PC-9 (cell line): ENCODE data around the gene SMIM1. TPM values are rescaled to one million over a fixed set of nuclear protein-coding genes. Genes with fewer than 3 reads are reported as not detected.

Source experiments
- BruUV-seq: library from RNA; stranded (reverse); fragments of 400-500 nt; replicated peaks from 2 replicates; lab custom pipeline; 2021; lab: Mats Ljungman, UMichigan
- CTCF ChIA-PET: fragments of 300-600 bp; sonication (Branson Sonifier 250); formaldehyde crosslinking; loops from one replicate; lab custom pipeline; 2022; ENCODE audit warnings: antibody characterized with exemption; lab: Charles Lee
- POLR2A ChIA-PET: fragments of 300-600 bp; sonication (Branson Sonifier 250); formaldehyde crosslinking; loops from one replicate; lab custom pipeline; 2022; ENCODE audit warnings: antibody characterized with exemption; ENCODE audit not compliant: unreplicated experiment; lab: Charles Lee
- DNase-seq, 2 experiments: peaks; one replicate each; pipeline versions ENCODE4 v3.0.0 to v3.0.0-alpha.2; 2015 to 2022; ENCODE audit warnings: mixed read lengths in 1 of 2
- H2AFZ ChIP-seq: fragments of 200-600 bp; sonication (generic); 2 replicates; pipeline ENCODE4 v1.8.1; 2017; ENCODE audit warnings: antibody characterized with exemption
- H3F3A ChIP-seq: fragments of 200-600 bp; sonication (generic); 2 replicates; pipeline ENCODE4 v1.8.1; 2017; ENCODE audit warnings: antibody characterized with exemption, mild to moderate bottlenecking, low read depth; ENCODE audit not compliant: insufficient read depth
- H3K27ac ChIP-seq: fragments of 200-600 bp; sonication (generic); 2 replicates; pipeline ENCODE4 v1.6.1; 2016; ENCODE audit warnings: mixed run types
- H3K27me3 ChIP-seq: fragments of 200-600 bp; sonication (generic); 2 replicates; pipeline ENCODE4 v1.6.1; 2016; ENCODE audit warnings: low read depth, mixed run types; ENCODE audit not compliant: insufficient read depth
- H3K36me3 ChIP-seq: fragments of 200-600 bp; sonication (generic); 2 replicates; pipeline ENCODE4 v1.6.1; 2016; ENCODE audit warnings: low read depth, mixed run types
- H3K4me1 ChIP-seq: fragments of 200-600 bp; sonication (generic); replicated peaks from 2 replicates; pipeline ENCODE4 v1.6.1; 2016; ENCODE audit warnings: mixed run types; ENCODE audit not compliant: insufficient read depth
- H3K4me2 ChIP-seq: fragments of 200-600 bp; sonication (generic); 2 replicates; pipeline ENCODE4 v1.6.1; 2017; ENCODE audit warnings: mixed run types
- H3K4me3 ChIP-seq: fragments of 200-600 bp; sonication (generic); 2 replicates; pipeline ENCODE4 v1.6.1; 2016; ENCODE audit warnings: mixed run types
- H3K79me2 ChIP-seq: fragments of 200-600 bp; sonication (generic); 2 replicates; pipeline ENCODE4 v1.6.1; 2017; ENCODE audit warnings: low read depth, mixed run types
- H3K9me2 ChIP-seq: fragments of 200-600 bp; sonication (generic); 2 replicates; pipeline ENCODE4 v1.8.1; 2017; ENCODE audit warnings: mild to moderate bottlenecking; ENCODE audit not compliant: insufficient read depth
- H3K9me3 ChIP-seq: fragments of 200-600 bp; sonication (generic); 2 replicates; pipeline ENCODE4 v1.8.1; 2016; ENCODE audit warnings: low read depth; ENCODE audit not compliant: insufficient read depth
- H4K20me1 ChIP-seq: fragments of 200-600 bp; sonication (generic); 2 replicates; pipeline ENCODE4 v1.8.1; 2017; ENCODE audit not compliant: insufficient read depth
- EZH2 ChIP-seq: fragments of 200-600 bp; sonication (generic); IDR thresholded peaks from 2 replicates; pipeline ENCODE4 v1.8.0; 2017; ENCODE audit warnings: antibody characterized with exemption, low read depth
- intact Hi-C: fragments of 100-400 bp; cut with micrococcal nuclease; formaldehyde crosslinking; loops from one replicate; pipeline ENCODE4 v1.10.0; 2022; ENCODE audit not compliant: unreplicated experiment
- total RNA-seq: library from RNA; stranded (reverse); gene quantifications from 2 replicates; pipeline ENCODE4 v1.2.3, GENCODE V29; 2021
- TF ChIP-seq, protein P1 (sequence below): fragments of 200-600 bp; sonication (generic); conservative IDR thresholded peaks from 2 replicates; pipeline ENCODE4 v1.6.1; 2017; ENCODE audit warnings: mixed run types, antibody characterized with exemption, mild to moderate bottlenecking, moderate library complexity

Gene SMIM1
- total RNA-seq, 1 experiment from 2014 or later: 5.9 TPM

DNA sequence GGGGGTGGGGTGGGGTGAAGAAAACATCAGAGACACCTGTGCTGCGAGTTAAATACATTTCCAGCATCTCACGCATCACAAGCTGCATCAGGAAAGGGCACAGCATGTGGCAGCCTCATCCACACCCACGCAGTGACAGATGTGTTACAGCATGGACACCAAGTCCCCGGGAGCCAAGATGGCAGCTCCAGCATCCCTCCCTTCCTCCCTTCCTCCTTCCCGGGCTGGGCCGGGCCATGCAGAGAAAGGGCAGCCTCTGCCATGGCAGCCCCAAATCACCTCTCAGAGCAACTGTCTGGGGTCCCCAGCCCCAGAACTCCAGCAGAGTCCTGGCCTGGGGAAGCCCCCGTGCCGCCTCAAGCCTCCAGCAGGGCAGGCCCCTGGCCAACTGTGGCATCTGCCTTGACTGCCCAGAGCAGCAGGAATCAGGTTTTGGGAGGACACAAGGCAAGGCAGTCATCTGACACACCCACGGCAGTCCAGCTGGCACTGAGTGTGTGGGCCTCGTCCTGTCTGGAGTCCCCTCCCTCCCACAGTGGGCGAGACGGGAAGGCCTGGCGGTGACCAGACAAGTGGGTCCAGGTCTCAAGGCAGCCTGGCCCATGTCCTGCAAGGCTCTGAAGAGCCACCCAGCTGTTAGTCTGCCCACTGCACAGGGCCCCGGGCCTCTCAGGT is 6.2 kb downstream of the SMIM1 start:
- no peaks in the 10 kb centered on the region for H3K27me3 ChIP-seq
- H3K9me3 ChIP-seq: no peaks in the 10 kb centered on the region
- H3K4me2 ChIP-seq: no peak overlapping the region
- intact Hi-C loops: loop anchor here (10.0 kb wide), 1 partner anchor 1776 kb away; no protein-coding TSS in a partner anchor
- H4K20me1 ChIP-seq: peaks cover 6% of the 10 kb centered on the region
- DNase-seq: no peak
- H3F3A ChIP-seq: no peaks in the 10 kb centered on the region
- no peaks in the 10 kb centered on the region for H3K79me2 ChIP-seq
- no TSS peak for BruUV-seq
- TF ChIP-seq, protein P1, sequence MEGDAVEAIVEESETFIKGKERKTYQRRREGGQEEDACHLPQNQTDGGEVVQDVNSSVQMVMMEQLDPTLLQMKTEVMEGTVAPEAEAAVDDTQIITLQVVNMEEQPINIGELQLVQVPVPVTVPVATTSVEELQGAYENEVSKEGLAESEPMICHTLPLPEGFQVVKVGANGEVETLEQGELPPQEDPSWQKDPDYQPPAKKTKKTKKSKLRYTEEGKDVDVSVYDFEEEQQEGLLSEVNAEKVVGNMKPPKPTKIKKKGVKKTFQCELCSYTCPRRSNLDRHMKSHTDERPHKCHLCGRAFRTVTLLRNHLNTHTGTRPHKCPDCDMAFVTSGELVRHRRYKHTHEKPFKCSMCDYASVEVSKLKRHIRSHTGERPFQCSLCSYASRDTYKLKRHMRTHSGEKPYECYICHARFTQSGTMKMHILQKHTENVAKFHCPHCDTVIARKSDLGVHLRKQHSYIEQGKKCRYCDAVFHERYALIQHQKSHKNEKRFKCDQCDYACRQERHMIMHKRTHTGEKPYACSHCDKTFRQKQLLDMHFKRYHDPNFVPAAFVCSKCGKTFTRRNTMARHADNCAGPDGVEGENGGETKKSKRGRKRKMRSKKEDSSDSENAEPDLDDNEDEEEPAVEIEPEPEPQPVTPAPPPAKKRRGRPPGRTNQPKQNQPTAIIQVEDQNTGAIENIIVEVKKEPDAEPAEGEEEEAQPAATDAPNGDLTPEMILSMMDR: no peak
- no peak for TF ChIP-seq EZH2
- H3K36me3 ChIP-seq: peaks cover 18% of the 10 kb centered on the region; the same call in 1 of the 2 replicates
- H3K27ac ChIP-seq: no peak overlapping the region
- H3K4me3 ChIP-seq: no peak overlapping the region
- no peaks in the 10 kb centered on the region for H3K9me2 ChIP-seq
- no peak overlapping the region for H2AFZ ChIP-seq
- ChIA-PET POLR2A (no interaction called here), CTCF (no interaction called here)
- H3K4me1 ChIP-seq: no peaks in the 10 kb centered on the region

DNA sequence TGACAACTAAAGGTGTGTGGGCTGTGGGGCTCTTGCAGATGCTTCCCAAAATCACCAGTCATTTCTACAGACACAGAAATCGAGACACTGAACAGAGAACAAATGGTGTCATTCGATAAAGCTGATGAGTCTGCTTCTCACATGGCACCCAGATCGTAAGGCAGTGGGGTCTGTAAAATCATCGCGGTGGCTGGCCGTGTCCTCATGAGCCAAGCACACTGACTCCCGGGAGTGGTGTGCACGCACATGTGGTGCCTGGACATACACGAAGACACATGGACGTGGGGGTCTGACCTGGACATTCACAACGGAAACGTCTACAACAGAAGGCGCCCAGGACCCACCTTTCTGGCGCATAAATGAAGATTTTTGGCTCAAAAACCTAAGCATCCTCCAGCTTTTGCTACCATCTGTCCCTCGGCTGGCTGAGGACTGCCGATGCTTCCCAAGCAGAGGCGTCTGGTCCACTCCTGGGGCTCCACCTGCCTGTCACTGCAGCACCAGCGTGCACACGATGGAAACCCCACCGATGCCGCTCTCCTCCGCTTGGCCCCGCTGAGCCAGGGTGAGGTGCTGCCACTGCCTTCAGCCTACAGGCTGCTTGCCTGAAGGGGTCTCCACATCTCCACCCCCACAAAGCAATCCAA is 6.8 kb downstream of the SMIM1 start:
- BruUV-seq: no TSS peak
- CTCF ChIA-PET: no interaction called here

DNA sequence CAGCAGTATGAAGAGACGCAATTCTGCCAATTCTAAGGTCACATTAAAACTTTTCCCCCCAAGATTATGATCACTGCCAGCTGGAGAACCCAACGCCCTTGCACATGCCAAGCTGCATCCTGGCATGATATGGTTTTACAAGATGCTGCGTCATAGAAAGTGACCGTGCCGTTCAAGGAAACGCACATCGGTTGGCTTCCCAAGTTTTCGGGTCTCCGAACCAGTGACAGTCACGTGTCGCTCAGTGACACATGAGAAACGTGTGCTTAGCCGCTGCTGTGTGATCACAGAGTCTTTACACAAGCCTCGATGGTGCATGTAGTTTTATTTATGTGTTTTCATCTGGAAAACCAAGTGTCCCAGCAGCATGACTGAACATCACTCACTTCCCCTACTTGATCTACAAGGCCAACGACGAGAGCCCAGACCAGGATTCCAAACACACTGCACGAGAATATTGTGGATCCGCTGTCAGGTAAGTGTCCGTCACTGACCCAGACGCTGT is 7.4 kb downstream of the SMIM1 start:
- no peak for TF ChIP-seq EZH2
- TF ChIP-seq, protein P1: no peak
- intact Hi-C loops: loop anchor here (10.0 kb wide), 1 partner anchor 1775 kb away; no protein-coding TSS in a partner anchor
- ChIA-PET POLR2A (no interaction called here), CTCF (no interaction called here)
- Histone ChIP-seq H3K4me2 (no peak overlapping the region), H3K4me3 (no peak overlapping the region), H3K36me3 (peaks cover 18% of the 10 kb centered on the region; the same call in 1 of the 2 replicates), H3K4me1 (no peaks in the 10 kb centered on the region), H3K9me3 (no peaks in the 10 kb centered on the region), H3K9me2 (no peaks in the 10 kb centered on the region), H3K27me3 (no peaks in the 10 kb centered on the region), H3F3A (no peaks in the 10 kb centered on the region), H3K79me2 (no peaks in the 10 kb centered on the region), H2AFZ (no peak overlapping the region), H4K20me1 (peaks cover 6% of the 10 kb centered on the region), H3K27ac (no peak overlapping the region)
- DNase-seq: no peak
- no TSS peak for BruUV-seq

More for the DNA sequence above, 6.8 kb downstream of the SMIM1 start:
- intact Hi-C loops: loop anchor here (10.0 kb wide), 1 partner anchor 1775 kb away; no protein-coding TSS in a partner anchor
- TF ChIP-seq EZH2: no peak
- TF ChIP-seq, protein P1: no peak
- Histone ChIP-seq H4K20me1 (peaks cover 6% of the 10 kb centered on the region), H2AFZ (no peak overlapping the region), H3K4me1 (no peaks in the 10 kb centered on the region), H3K9me3 (no peaks in the 10 kb centered on the region), H3K4me3 (no peak overlapping the region), H3K9me2 (no peaks in the 10 kb centered on the region), H3F3A (no peaks in the 10 kb centered on the region), H3K36me3 (peaks cover 18% of the 10 kb centered on the region; the same call in 1 of the 2 replicates), H3K27me3 (no peaks in the 10 kb centered on the region), H3K79me2 (no peaks in the 10 kb centered on the region), H3K4me2 (no peak overlapping the region), H3K27ac (no peak overlapping the region)
- POLR2A ChIA-PET: no interaction called here
- DNase-seq: no peak
